Naive thymus-derived CD4-positive, alpha-beta T cell (primary cell): ENCODE data around the gene DUS1L. TPM values are rescaled to one million over a fixed set of nuclear protein-coding genes. Genes with fewer than 3 reads are reported as not detected.

Experiments used
- ATAC-seq: fragments of 150-1000 bp; cut with Tn5 transposase; 2 replicates; pipeline ENCODE4 v1.10.0; 2021; ENCODE audit warnings: mild to moderate bottlenecking, moderate library complexity
- CTCF ChIA-PET: fragments of 350-600 bp; sonication (Branson Sonifier 250); formaldehyde crosslinking; loops from one replicate; lab custom pipeline; 2021; ENCODE audit warnings: antibody characterized with exemption; lab: Charles Lee
- POLR2A ChIA-PET: fragments of 350-600 bp; sonication (Branson Sonifier 250); formaldehyde crosslinking; loops from one replicate; lab custom pipeline; 2021; ENCODE audit warnings: antibody characterized with exemption, inconsistent platforms; lab: Charles Lee
- DNase-seq, 9 donors: peaks; one replicate each; pipeline versions ENCODE4 v3.0.0 to v3.0.0-alpha.2; 2020 to 2022; ENCODE audit warnings: mixed read lengths in 1 of 9
- H3K27ac ChIP-seq: one replicate; pipeline ENCODE4 v1.7.0; 2013; ENCODE audit warnings: mild to moderate bottlenecking, low read depth, low read length, moderate library complexity
- H3K27me3 ChIP-seq, 2 donors: one replicate each; pipeline ENCODE4 v1.7.0; 2013; ENCODE audit warnings: low read length in 2 of 2, mild to moderate bottlenecking in 2 of 2, moderate library complexity in 2 of 2; ENCODE audit not compliant: control insufficient read depth in 2 of 2, insufficient read depth in 2 of 2
- H3K36me3 ChIP-seq, 3 experiments: 1 replicate in 2 of 3; 2 replicates in 1 of 3; pipeline ENCODE4 v1.7.0; 2013; ENCODE audit warnings: low read length in 3 of 3, mild to moderate bottlenecking in 3 of 3, moderate library complexity in 1 of 3; ENCODE audit not compliant: insufficient read depth in 3 of 3, control insufficient read depth in 2 of 3
- H3K4me1 ChIP-seq, 2 donors: one replicate each; pipeline ENCODE4 v1.7.0; 2013; ENCODE audit warnings: low read length in 2 of 2, mild to moderate bottlenecking in 2 of 2, moderate library complexity in 1 of 2; ENCODE audit not compliant: control insufficient read depth in 2 of 2, insufficient read depth in 2 of 2
- H3K4me3 ChIP-seq: 2 replicates; pipeline ENCODE4 v1.7.0; 2013; ENCODE audit warnings: mild to moderate bottlenecking, low read length
- H3K9me3 ChIP-seq, 3 experiments: 1 replicate in 2 of 3; 2 replicates in 1 of 3; pipeline ENCODE4 v1.7.0; 2013; ENCODE audit warnings: low read length in 3 of 3; ENCODE audit not compliant: control insufficient read depth in 2 of 3
- H3K27ac Mint-ChIP-seq, 9 donors: one replicate each; pipeline ENCODE4 v1.8.0; 2020 to 2022; ENCODE audit warnings: mixed read lengths in 9 of 9, mild to moderate bottlenecking in 8 of 9, moderate library complexity in 5 of 9, inconsistent platforms in 2 of 9
- H3K27me3 Mint-ChIP-seq, 5 donors: one replicate each; pipeline ENCODE4 v1.8.0; 2021 to 2022; ENCODE audit warnings: mixed read lengths in 5 of 5, mild to moderate bottlenecking in 1 of 5
- H3K36me3 Mint-ChIP-seq, 5 donors: one replicate each; pipeline ENCODE4 v1.8.0; 2020 to 2022; ENCODE audit warnings: mixed read lengths in 5 of 5, mild to moderate bottlenecking in 3 of 5, inconsistent platforms in 1 of 5
- H3K4me1 Mint-ChIP-seq, 7 donors: one replicate each; pipeline ENCODE4 v1.8.0; 2020 to 2022; ENCODE audit warnings: mixed read lengths in 7 of 7, mild to moderate bottlenecking in 3 of 7, inconsistent platforms in 1 of 7
- H3K4me3 Mint-ChIP-seq, 10 donors: one replicate each; pipeline ENCODE4 v1.8.0; 2020 to 2022; ENCODE audit warnings: mild to moderate bottlenecking in 10 of 10, mixed read lengths in 10 of 10, moderate library complexity in 6 of 10, inconsistent platforms in 2 of 10
- H3K9me3 Mint-ChIP-seq, 11 donors: one replicate each; pipeline ENCODE4 v1.8.0; 2020 to 2022; ENCODE audit warnings: mixed read lengths in 11 of 11, mild to moderate bottlenecking in 4 of 11, inconsistent platforms in 1 of 11, moderate library complexity in 1 of 11
- intact Hi-C, 2 donors: fragments of 100-400 bp; cut with micrococcal nuclease; formaldehyde crosslinking; loops; one replicate each; pipeline ENCODE4 v1.15.1; 2023
- polyA plus RNA-seq, 2 donors: library from polyadenylated mRNA; unstranded; fragments of 300-500 nt; fragmentation: Illumina TruSeq; gene quantifications; one replicate each; pipeline ENCODE4 v1.2.3, GENCODE V29; 2021
- total RNA-seq, 6 experiments: library from RNA in 5 of 6; stranded (reverse) in 5 of 6; gene quantifications; 1 replicate in 5 of 6; 2 replicates in 1 of 6; pipeline ENCODE4 v1.2.3 and lab custom pipeline; 2021 to 2026

The DUS1L gene
- total and polyA plus RNA-seq, 7 experiments from 2014 or later: 52.9 to 157 (median 143) TPM

DNA sequence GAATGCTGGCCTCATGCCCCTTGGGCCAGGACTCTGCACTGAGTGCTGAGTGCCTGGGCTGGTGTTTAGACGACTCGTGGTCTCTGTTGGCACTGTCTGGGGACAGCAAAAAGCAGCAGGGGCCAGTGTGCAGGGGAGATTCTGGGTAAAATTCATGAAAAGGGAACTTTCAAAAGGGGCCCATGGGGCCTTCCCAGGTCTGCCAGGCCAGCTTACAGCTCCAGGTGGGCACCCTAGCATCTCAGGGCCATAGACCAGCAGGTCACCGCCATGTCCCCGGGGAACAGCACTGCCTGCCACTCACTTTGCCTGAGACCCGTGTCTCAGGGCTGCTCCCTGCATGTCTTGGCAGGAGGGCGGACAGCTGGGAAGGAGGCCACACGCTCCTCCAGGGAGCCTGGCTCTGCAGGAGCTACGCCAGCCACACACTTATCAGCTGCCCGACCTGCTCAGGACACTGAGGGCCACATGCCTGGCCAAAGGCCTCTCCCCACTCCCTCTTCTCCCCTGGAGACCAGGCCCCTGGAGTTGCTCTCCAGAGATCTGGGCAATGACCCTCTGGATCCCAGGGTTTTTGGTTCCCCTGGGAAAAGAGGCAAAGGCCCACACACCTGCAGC, 41.2 kb upstream of the DUS1L start:
- ChIA-PET POLR2A (interaction anchor here (0.6 to 2.9 kb wide), 21 partner anchors 8 to 191 kb away, joined by 3 to 45 read pairs (median 4); partner anchors contain the start of genes DCXR and FASN), CTCF (interaction anchor here (0.9 to 2.7 kb wide), 9 partner anchors 10 to 87 kb away, joined by 3 to 14 read pairs (median 5); partner anchors contain the start of gene DCXR)
- H3K4me3 Mint-ChIP-seq: peak overlapping the region; percentile 87 to 94 (median 90)
- Histone ChIP-seq H3K4me1 (peaks cover 17 to 25% of the 10 kb centered on the region in 2 donors), H3K27me3 (no peaks in the 10 kb centered on the region), H3K27ac (peak overlapping the region; percentile 89), H3K4me3 (peak overlapping the region; percentile 73), H3K36me3 (no peaks in the 10 kb centered on the region), H3K9me3 (no peaks in the 10 kb centered on the region)
- no peaks in the 10 kb centered on the region for H3K27me3 Mint-ChIP-seq
- peak overlapping the region; percentile 95 to 99 (median 97) for H3K27ac Mint-ChIP-seq
- no peak for ATAC-seq
- H3K36me3 Mint-ChIP-seq: peaks cover 0 to 3% (median 0%) of the 10 kb centered on the region in 5 donors
- intact Hi-C loops: loop anchor here (1.0 to 2.0 kb wide), 5 partner anchors 14 to 48 kb away; no protein-coding TSS in a partner anchor
- no peak for DNase-seq
- H3K4me1 Mint-ChIP-seq: peaks cover 18 to 42% (median 32%) of the 10 kb centered on the region in 7 donors
- H3K9me3 Mint-ChIP-seq: no peaks in the 10 kb centered on the region

DNA sequence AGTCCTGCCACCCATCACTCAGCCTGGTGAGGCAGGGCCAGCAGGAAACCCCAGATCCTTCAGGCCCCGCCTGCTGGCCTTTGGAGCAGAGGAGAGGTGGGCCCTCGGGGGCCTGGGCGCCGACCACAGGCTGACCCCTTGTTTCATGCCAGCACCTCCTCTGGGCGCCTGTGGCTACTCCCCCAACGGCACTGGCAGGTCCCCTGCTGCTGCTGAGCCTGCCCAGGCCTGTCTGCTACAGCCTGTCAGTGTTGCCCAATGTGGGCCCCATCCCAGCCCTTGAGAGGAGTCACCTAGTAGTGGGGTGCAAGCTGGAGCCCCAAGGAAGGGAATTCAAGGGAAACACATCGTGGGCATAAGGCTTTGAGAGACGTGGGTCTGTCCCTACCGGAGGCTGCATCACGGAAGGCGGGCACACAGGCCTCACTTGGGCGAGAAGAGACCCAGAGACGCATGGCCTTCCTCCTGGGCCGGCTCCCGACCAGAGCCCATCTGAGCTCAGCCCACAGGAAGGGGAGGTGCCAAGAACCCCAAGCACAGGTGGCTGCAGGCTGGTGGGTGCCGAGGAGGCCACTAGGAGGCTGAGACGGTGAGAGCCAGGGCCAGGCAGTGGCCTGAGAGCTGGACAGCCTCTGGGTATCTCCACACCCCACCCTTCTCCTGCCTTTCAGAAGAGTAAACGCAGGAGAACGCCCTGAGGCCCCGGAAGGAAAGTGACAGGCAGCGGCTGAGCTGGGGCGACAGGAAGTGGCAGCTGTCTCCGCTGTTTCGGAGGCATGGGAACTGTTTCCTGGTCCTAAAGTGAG, 40.5 kb upstream of the DUS1L start:
- Mint-ChIP-seq H3K4me3 (peak overlapping the region; percentile 87 to 94 (median 90)), H3K27me3 (no peaks in the 10 kb centered on the region), H3K9me3 (no peaks in the 10 kb centered on the region), H3K27ac (peak overlapping the region; percentile 95 to 99 (median 97)), H3K36me3 (peaks cover 0 to 3% (median 0%) of the 10 kb centered on the region in 5 donors), H3K4me1 (peaks cover 18 to 44% (median 32%) of the 10 kb centered on the region in 7 donors)
- intact Hi-C loops: loop anchor here (1.0 to 2.0 kb wide), 5 partner anchors 14 to 49 kb away; no protein-coding TSS in a partner anchor
- Histone ChIP-seq H3K4me1 (peaks cover 17 to 25% of the 10 kb centered on the region in 2 donors), H3K36me3 (no peaks in the 10 kb centered on the region), H3K9me3 (no peaks in the 10 kb centered on the region), H3K27ac (peak overlapping the region; percentile 89), H3K27me3 (no peaks in the 10 kb centered on the region), H3K4me3 (peak overlapping the region; percentile 73)
- DNase-seq: peak; percentile 14 to 69 (median 56)
- CTCF ChIA-PET: interaction anchor here (0.9 to 2.7 kb wide), 9 partner anchors 11 to 86 kb away, joined by 3 to 14 read pairs (median 5); partner anchors contain the start of gene DCXR
- POLR2A ChIA-PET: interaction anchor here (0.8 to 2.9 kb wide), 20 partner anchors 8 to 192 kb away, joined by 3 to 45 read pairs (median 4); partner anchors contain the start of genes DCXR, DUS1L and FASN
- ATAC-seq: peak; percentile 89

DNA sequence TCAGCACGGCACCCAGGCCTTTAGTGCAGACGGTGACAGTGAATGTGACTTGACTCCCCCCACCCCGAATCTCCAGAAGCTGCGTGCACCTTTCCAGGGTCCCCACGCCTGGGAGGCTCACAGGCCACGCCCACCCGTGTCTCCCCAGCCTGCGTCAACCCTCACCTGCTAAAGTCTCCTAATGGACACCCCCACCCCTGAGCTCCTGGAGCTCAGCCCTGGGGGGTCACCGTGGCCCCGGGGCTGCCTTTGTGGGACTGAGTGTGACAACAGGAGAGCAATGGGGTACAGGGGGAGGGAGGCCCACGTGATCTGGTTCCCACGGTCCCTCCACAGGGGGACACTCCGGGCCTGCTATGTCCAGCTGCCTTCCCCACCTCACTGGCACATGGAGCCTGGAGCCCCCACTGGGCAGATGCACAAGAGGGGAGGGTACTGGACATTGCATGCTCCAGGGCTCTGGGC, 39.8 kb upstream of the DUS1L start:
- Mint-ChIP-seq H3K36me3 (peaks cover 0 to 3% (median 0%) of the 10 kb centered on the region in 5 donors), H3K9me3 (no peaks in the 10 kb centered on the region), H3K4me3 (peak overlapping the region; percentile 51 to 94 (median 90)), H3K27ac (peak overlapping the region; percentile 80 to 99 (median 96)), H3K4me1 (peaks cover 18 to 48% (median 32%) of the 10 kb centered on the region in 7 donors), H3K27me3 (no peaks in the 10 kb centered on the region)
- ATAC-seq (no peak), DNase-seq (peak in 1 of 9 donors; percentile 9)
- no peaks in the 10 kb centered on the region for H3K9me3 ChIP-seq
- peak overlapping the region; percentile 73 for H3K4me3 ChIP-seq
- ChIA-PET CTCF (interaction anchor here (1.1 to 2.7 kb wide), 6 partner anchors 16 to 68 kb away, joined by 3 to 14 read pairs (median 8); partner anchors contain the start of gene DCXR), POLR2A (interaction anchor here (0.8 to 2.9 kb wide), 15 partner anchors 7 to 96 kb away, joined by 3 to 45 read pairs (median 5); partner anchors contain the start of genes DCXR, DUS1L and FASN)
- H3K27ac ChIP-seq: peak overlapping the region; percentile 89
- peaks cover 17 to 25% of the 10 kb centered on the region in 2 donors for H3K4me1 ChIP-seq
- H3K27me3 ChIP-seq: no peaks in the 10 kb centered on the region
- no peaks in the 10 kb centered on the region for H3K36me3 ChIP-seq
- intact Hi-C loops: no loop called here

DNA sequence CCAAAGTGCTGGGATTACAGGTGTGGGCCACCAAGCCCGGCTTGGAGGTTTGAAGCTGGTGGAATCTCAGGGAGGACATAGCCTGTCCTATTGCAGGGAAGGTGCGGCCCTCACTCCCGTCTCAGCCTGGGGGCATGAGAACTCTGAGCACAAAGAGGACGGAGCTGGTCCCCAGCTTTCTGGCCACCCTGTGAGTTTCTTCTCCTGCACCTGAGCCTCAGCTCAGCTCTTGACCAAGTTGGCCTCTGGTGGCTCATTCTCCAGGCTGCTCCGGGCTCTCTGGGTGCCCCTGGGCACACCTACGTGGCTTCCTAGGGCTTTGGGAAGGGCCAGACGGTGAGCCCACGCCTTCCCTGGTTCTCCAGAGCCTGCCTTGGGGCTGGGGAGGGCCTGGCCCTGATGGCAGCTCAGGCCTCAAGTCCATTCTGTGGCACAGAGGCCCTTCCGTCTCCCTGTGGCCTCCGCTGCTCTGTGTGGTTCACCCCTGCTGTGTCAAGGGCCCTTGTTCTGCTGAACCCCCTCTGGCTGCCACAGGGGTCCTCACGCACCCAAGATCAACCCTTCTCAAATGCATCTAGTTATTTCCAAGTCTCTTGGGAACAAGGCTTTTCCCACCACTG, 39.3 kb upstream of the DUS1L start:
- Histone ChIP-seq H3K9me3 (no peaks in the 10 kb centered on the region), H3K36me3 (no peaks in the 10 kb centered on the region), H3K27ac (peak overlapping the region; percentile 89), H3K4me3 (no peak overlapping the region), H3K4me1 (peaks cover 17 to 25% of the 10 kb centered on the region in 2 donors), H3K27me3 (no peaks in the 10 kb centered on the region)
- Mint-ChIP-seq H3K36me3 (peaks cover 0 to 3% (median 0%) of the 10 kb centered on the region in 5 donors), H3K4me3 (peak overlapping the region in 9 of 10 donors; percentile 45 to 94 (median 61)), H3K27ac (peak overlapping the region; percentile 70 to 99 (median 95)), H3K27me3 (no peaks in the 10 kb centered on the region), H3K9me3 (no peaks in the 10 kb centered on the region), H3K4me1 (peaks cover 18 to 53% (median 32%) of the 10 kb centered on the region in 7 donors)
- no peak for ATAC-seq
- intact Hi-C loops: no loop called here
- POLR2A ChIA-PET: interaction anchor here (1.6 to 2.9 kb wide), 5 partner anchors 11 to 67 kb away, joined by 3 to 45 read pairs (median 9); partner anchors contain the start of genes DCXR and DUS1L
- CTCF ChIA-PET: interaction anchor here (2.7 kb wide), 1 partner anchor 16 kb away, joined by 14 read pairs; no protein-coding TSS in a partner anchor
- DNase-seq: no peak

DNA sequence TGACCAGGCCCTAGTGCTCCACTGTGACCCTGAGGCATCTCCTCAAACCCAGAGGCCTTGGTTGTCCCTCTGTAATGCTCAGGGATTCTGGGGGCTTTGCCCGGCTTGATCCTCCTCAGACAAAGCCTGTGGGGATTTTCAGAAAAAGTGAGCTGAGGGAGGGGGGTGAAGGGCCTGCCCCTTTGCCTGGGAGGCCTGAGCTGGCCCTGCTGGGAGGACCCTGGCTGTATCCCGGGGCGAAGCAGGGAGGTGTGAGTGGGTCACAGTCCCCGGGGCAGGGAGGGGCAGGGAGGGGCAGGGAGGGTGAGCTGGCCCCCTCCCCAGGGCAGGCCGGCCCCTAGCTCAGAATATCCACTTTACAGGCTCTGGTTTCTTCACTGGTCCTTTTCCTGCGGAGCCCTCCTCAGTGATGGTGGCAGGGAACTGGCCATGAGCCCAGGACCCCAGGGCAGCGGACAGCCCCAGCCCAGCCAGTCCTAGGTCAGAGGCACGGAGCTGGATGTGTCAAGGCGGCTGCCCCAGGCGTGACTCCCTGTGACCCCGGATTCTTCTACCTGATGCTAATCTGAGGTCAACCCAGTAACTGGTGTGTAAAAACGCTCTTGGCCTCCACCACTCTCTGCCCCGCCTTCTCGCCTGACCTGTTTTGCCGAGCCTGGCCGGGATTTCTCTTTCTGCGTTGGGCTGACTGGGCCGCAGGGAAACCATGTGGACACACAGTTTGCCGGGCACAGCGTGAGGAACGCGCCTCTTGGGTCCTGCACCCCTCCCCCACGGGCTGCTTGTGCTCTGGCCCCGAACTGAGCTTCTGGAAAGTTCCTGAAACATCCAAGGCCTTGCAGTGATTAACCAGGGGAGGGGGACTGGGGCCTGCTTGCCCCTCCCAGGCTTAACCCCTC, 38.2 kb upstream of the DUS1L start:
- Histone ChIP-seq H3K36me3 (no peaks in the 10 kb centered on the region), H3K27ac (no peak overlapping the region), H3K27me3 (no peaks in the 10 kb centered on the region), H3K9me3 (no peaks in the 10 kb centered on the region), H3K4me3 (no peak overlapping the region), H3K4me1 (peaks cover 17 to 25% of the 10 kb centered on the region in 2 donors)
- H3K4me1 Mint-ChIP-seq: peaks cover 18 to 51% (median 30%) of the 10 kb centered on the region in 7 donors
- H3K27me3 Mint-ChIP-seq: no peaks in the 10 kb centered on the region
- peaks cover 0 to 3% (median 0%) of the 10 kb centered on the region in 5 donors for H3K36me3 Mint-ChIP-seq
- POLR2A ChIA-PET: interaction anchor here (0.7 to 2.9 kb wide), 4 partner anchors 16 to 23 kb away, joined by 3 to 45 read pairs (median 4); no protein-coding TSS in a partner anchor
- DNase-seq (no peak), ATAC-seq (no peak)
- H3K9me3 Mint-ChIP-seq: no peaks in the 10 kb centered on the region
- intact Hi-C loops: no loop called here
- peak overlapping the region in 6 of 9 donors; percentile 21 to 91 (median 73) for H3K27ac Mint-ChIP-seq
- CTCF ChIA-PET: no interaction called here
- peak overlapping the region in 2 of 10 donors; percentile 39 to 49 for H3K4me3 Mint-ChIP-seq
